ENCODE measurements around the gene PLAC8L1. TPM values are rescaled to one million over a fixed set of nuclear protein-coding genes. Genes with fewer than 3 reads are reported as not detected.

The PLAC8L1 gene
- total and polyA plus RNA-seq, 4 donors, result 0.46 to 0.51 TPM; not detected in 2

DNA sequence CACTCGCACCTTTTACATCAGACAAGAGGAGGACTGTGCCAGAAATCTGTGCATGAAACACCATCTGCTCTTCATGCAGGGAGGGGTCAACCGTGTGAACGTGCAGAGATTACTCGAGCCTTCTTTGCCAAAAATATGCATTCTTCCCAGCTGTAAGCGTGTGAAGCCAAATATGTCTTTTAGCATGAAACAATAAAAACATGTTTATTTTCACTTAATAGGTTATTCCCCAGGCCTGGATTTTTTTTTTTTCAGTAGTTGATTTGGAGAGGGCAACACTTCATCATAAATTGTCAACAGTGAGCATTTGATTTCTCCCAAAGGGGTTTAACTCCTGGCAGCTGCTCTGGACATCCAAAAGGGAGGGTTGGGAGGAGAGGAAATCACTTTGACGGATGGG lies 23.8 kb downstream of the PLAC8L1 start:
- no peaks in the 10 kb centered on the region for H3K9me3 ChIP-seq (ENCODE audit: control insufficient read depth in 4 of 4, insufficient read depth in 3 of 4, low read length in 3 of 4)
- H3K9ac ChIP-seq (ENCODE audit: insufficient read depth in 1 of 2, low read length in 2 of 2), result no peak overlapping the region
- TF ChIP-seq, protein P1, sequence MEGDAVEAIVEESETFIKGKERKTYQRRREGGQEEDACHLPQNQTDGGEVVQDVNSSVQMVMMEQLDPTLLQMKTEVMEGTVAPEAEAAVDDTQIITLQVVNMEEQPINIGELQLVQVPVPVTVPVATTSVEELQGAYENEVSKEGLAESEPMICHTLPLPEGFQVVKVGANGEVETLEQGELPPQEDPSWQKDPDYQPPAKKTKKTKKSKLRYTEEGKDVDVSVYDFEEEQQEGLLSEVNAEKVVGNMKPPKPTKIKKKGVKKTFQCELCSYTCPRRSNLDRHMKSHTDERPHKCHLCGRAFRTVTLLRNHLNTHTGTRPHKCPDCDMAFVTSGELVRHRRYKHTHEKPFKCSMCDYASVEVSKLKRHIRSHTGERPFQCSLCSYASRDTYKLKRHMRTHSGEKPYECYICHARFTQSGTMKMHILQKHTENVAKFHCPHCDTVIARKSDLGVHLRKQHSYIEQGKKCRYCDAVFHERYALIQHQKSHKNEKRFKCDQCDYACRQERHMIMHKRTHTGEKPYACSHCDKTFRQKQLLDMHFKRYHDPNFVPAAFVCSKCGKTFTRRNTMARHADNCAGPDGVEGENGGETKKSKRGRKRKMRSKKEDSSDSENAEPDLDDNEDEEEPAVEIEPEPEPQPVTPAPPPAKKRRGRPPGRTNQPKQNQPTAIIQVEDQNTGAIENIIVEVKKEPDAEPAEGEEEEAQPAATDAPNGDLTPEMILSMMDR (IDR thresholded peaks at IDR 0.05; ENCODE audit: control extremely low read depth, extremely low read depth), result no peak
- DNase-seq, result peak; percentile 64 to 92 (median 88)
- H3K27me3 ChIP-seq (ENCODE audit: control insufficient read depth in 3 of 3, insufficient read depth in 3 of 3, low read length in 2 of 3), result peaks cover 0 to 18% (median 6%) of the 10 kb centered on the region in 3 donors
- WGBS, 2 donors, result 55 to 66% methylated on average over 6 of the region's 6 CpGs
- H3K4me3 ChIP-seq, result no peak overlapping the region
- no peak overlapping the region for H3K27ac ChIP-seq (ENCODE audit: low read depth in 1 of 2, low read length in 1 of 2)
- H3K36me3 ChIP-seq (ENCODE audit: control insufficient read depth in 4 of 4, insufficient read depth in 4 of 4, low read length in 4 of 4), result no peaks in the 10 kb centered on the region
- no peak for ATAC-seq (ENCODE audit: insufficient read depth, low FRiP score)
- peaks cover 0 to 13% (median 5%) of the 10 kb centered on the region in 5 donors for H3K4me1 ChIP-seq (ENCODE audit: control insufficient read depth in 5 of 5, insufficient read depth in 5 of 5, low read length in 5 of 5)

DNA sequence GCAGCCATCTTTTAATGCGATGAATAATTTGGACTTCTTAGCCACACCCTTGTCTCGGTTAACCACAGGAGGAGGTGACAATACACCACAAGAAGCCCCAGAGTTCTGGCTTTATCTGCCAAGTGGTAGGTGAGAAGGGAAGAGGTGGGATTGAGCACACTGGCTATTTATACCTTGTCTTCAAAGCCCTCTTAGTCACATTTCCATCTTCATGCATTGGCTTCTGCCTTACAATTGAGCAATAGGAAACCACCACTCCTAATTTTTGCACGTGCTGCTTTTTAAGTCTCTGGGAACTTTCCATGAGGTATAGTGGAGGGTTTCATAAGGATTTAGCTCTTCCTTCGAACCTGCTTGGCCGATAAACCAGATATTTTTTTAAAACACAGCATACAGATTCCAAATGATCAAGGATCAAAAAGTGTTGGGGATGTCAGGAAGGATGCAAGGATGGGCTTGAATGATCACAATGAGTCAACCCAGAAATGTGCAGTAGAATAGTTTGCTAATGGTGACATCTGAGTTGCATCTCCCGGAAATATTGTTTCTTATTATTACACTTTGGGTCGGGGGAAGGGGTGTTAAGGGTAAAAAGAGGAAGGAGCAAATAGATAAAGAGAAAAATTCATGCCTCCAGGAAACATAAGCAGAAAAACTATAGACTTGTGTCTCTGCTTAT lies 25.5 kb downstream of the PLAC8L1 start:
- Histone ChIP-seq H3K4me3 (no peak overlapping the region), H3K27me3 (ENCODE audit: control insufficient read depth in 3 of 3, insufficient read depth in 3 of 3, low read length in 2 of 3) (peaks cover 0 to 20% (median 6%) of the 10 kb centered on the region in 3 donors), H3K4me1 (ENCODE audit: control insufficient read depth in 5 of 5, insufficient read depth in 5 of 5, low read length in 5 of 5) (peaks cover 0 to 13% (median 5%) of the 10 kb centered on the region in 5 donors), H3K9ac (ENCODE audit: insufficient read depth in 1 of 2, low read length in 2 of 2) (no peak overlapping the region), H3K27ac (ENCODE audit: low read depth in 1 of 2, low read length in 1 of 2) (no peak overlapping the region), H3K36me3 (ENCODE audit: control insufficient read depth in 4 of 4, insufficient read depth in 4 of 4, low read length in 4 of 4) (no peaks in the 10 kb centered on the region), H3K9me3 (ENCODE audit: control insufficient read depth in 4 of 4, insufficient read depth in 3 of 4, low read length in 3 of 4) (no peaks in the 10 kb centered on the region)
- ATAC-seq (ENCODE audit: insufficient read depth, low FRiP score) (no peak), DNase-seq (no peak)
- 37 to 42% methylated on average over 7 of the region's 7 CpGs for WGBS, 2 donors
- TF ChIP-seq, protein P1 (IDR thresholded peaks at IDR 0.05; ENCODE audit: control extremely low read depth, extremely low read depth), result no peak

DNA sequence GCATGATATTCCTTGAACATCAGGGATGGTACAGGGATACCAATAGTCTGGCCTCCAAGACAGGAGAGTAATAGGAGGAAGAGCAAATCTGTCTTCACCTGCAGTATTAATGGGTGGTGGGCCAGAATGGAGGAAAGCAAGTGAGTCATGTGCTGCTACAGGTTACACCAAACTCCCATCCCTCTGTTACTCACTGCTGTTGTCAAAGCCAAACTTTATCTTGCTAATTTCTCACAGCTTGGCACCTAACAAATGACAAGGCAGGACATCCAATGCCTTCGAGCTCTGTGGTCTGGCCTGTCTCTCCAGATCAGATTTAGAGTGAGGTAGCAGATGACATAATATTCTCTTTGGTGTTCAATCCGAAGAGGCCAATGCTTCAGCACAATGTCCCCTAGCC lies 26.8 kb downstream of the PLAC8L1 start:
- H3K4me3 ChIP-seq, result no peak overlapping the region
- TF ChIP-seq, protein P1 (IDR thresholded peaks at IDR 0.05; ENCODE audit: control extremely low read depth, extremely low read depth), result no peak
- no peaks in the 10 kb centered on the region for H3K9me3 ChIP-seq (ENCODE audit: control insufficient read depth in 4 of 4, insufficient read depth in 3 of 4, low read length in 3 of 4)
- H3K4me1 ChIP-seq (ENCODE audit: control insufficient read depth in 5 of 5, insufficient read depth in 5 of 5, low read length in 5 of 5), result peaks cover 0 to 13% (median 5%) of the 10 kb centered on the region in 5 donors
- DNase-seq (no peak), ATAC-seq (ENCODE audit: insufficient read depth, low FRiP score) (no peak)
- H3K9ac ChIP-seq (ENCODE audit: insufficient read depth in 1 of 2, low read length in 2 of 2), result no peak overlapping the region
- 64 to 94% methylated on average over 2 of the region's 2 CpGs for WGBS, 2 donors
- H3K36me3 ChIP-seq (ENCODE audit: control insufficient read depth in 4 of 4, insufficient read depth in 4 of 4, low read length in 4 of 4), result no peaks in the 10 kb centered on the region
- H3K27ac ChIP-seq (ENCODE audit: low read depth in 1 of 2, low read length in 1 of 2), result no peak overlapping the region
- H3K27me3 ChIP-seq (ENCODE audit: control insufficient read depth in 3 of 3, insufficient read depth in 3 of 3, low read length in 2 of 3), result peaks cover 0 to 29% (median 13%) of the 10 kb centered on the region in 3 donors
